ENCODE results near the gene CNTN6. TPM values are rescaled to one million over a fixed set of nuclear protein-coding genes. Genes with fewer than 3 reads are reported as not detected.

Gene CNTN6
- total RNA-seq, 4 donors from 2014 or later, result not detected

- no peak overlapping the region for H3K4me3 ChIP-seq (ENCODE audit: low read depth, poor library complexity, severe bottlenecking)
- TF ChIP-seq POLR2A (IDR thresholded peaks at IDR 0.05), result no peak
- TF ChIP-seq CTCF (IDR thresholded peaks at IDR 0.05), result no peak
- intact Hi-C loops (cut with DNase I; ENCODE audit: low total_unique reads), result no loop called here
- DNase-seq (ENCODE audit: low spot score in 2 of 2), result no peak
These were observed 159.2 kb downstream of the CNTN6 start for GRCh38 chr3:1252061-1252430.

- no peak for TF ChIP-seq POLR2A (IDR thresholded peaks at IDR 0.05)
- no peak for TF ChIP-seq CTCF (IDR thresholded peaks at IDR 0.05)
- WGBS, 2 donors, result 90 to 96% methylated on average over 2 of the region's 2 CpGs
- no peak for DNase-seq (ENCODE audit: low spot score in 2 of 2)
These were observed 169.4 kb downstream of the CNTN6 start for GRCh38 chr3:1262246-1262645.

GRCh38 chr3:1263121-1263520, 170.3 kb downstream of the CNTN6 start:
- DNase-seq (ENCODE audit: low spot score in 2 of 2), result no peak
- 94% methylated on average over 4 of the region's 4 CpGs for WGBS, 2 donors
- intact Hi-C loops (cut with DNase I; ENCODE audit: low total_unique reads), result no loop called here

More at GRCh38 chr3:1262246-1262645, 169.4 kb downstream of the CNTN6 start:
- intact Hi-C loops (cut with DNase I; ENCODE audit: low total_unique reads), result no loop called here
- H3K4me3 ChIP-seq (ENCODE audit: low read depth, poor library complexity, severe bottlenecking), result no peak overlapping the region

GRCh38 chr3:1269808-1270207, 177.0 kb downstream of the CNTN6 start:
- intact Hi-C loops (cut with DNase I; ENCODE audit: low total_unique reads), result no loop called here
- no peak for DNase-seq (ENCODE audit: low spot score in 2 of 2)
- 81 to 82% methylated on average over 5 of the region's 5 CpGs for WGBS, 2 donors
- no peak overlapping the region for H3K4me3 ChIP-seq (ENCODE audit: low read depth, poor library complexity, severe bottlenecking)
- TF ChIP-seq POLR2A (IDR thresholded peaks at IDR 0.05), result no peak
- no peak for TF ChIP-seq CTCF (IDR thresholded peaks at IDR 0.05)

More at GRCh38 chr3:1263121-1263520, 170.3 kb downstream of the CNTN6 start:
- no peak overlapping the region for H3K4me3 ChIP-seq (ENCODE audit: low read depth, poor library complexity, severe bottlenecking)
- TF ChIP-seq CTCF (IDR thresholded peaks at IDR 0.05), result no peak
- TF ChIP-seq POLR2A (IDR thresholded peaks at IDR 0.05), result no peak

GRCh38 chr3:1272546-1273265, 179.9 kb downstream of the CNTN6 start:
- H3K4me3 ChIP-seq (ENCODE audit: low read depth, poor library complexity, severe bottlenecking), result no peak overlapping the region
- DNase-seq (ENCODE audit: low spot score in 2 of 2), result no peak
- 40 to 45% methylated on average over 4 of the region's 4 CpGs for WGBS, 2 donors
- intact Hi-C loops (cut with DNase I; ENCODE audit: low total_unique reads), result no loop called here
- TF ChIP-seq CTCF (IDR thresholded peaks at IDR 0.05) (no peak), POLR2A (IDR thresholded peaks at IDR 0.05) (no peak)

- no peak overlapping the region for H3K4me3 ChIP-seq (ENCODE audit: low read depth, poor library complexity, severe bottlenecking)
- no peak for DNase-seq (ENCODE audit: low spot score in 2 of 2)
- TF ChIP-seq CTCF (IDR thresholded peaks at IDR 0.05) (no peak), POLR2A (IDR thresholded peaks at IDR 0.05) (no peak)
- intact Hi-C loops (cut with DNase I; ENCODE audit: low total_unique reads), result no loop called here
- WGBS, 2 donors, result 63 to 88% methylated on average over 4 of the region's 4 CpGs
These were observed 182.7 kb downstream of the CNTN6 start for GRCh38 chr3:1275495-1275894.

All from lower leg skin (tissue), 4 donors.